DND-41 (cell line): ENCODE measurements around the gene PKD1.

Experiments
- ATAC-seq: fragments of 200-7000 bp; cut with Tn5 transposase; 3 replicates; pipeline ENCODE4 v1.9.1; 2021; ENCODE audit warnings: low read depth; ENCODE audit not compliant: insufficient read depth
- DNase-seq: peaks from one replicate; pipeline ENCODE4 v3.0.0-alpha.2; 2020
- H2AFZ ChIP-seq: 2 replicates; pipeline ENCODE4 v1.6.0; 2012; ENCODE audit warnings: low read depth, low read length
- H3K27ac ChIP-seq: 2 replicates; pipeline ENCODE4 v1.5.1; 2012; ENCODE audit warnings: low read length, inconsistent platforms
- H3K27me3 ChIP-seq: fragments of 200-600 bp; sonication (generic); 2 replicates; pipeline ENCODE4 v1.6.0; 2012; ENCODE audit warnings: low read length, mild to moderate bottlenecking, inconsistent platforms; ENCODE audit not compliant: insufficient read depth, poor library complexity
- H3K36me3 ChIP-seq: 2 replicates; pipeline ENCODE4 v1.5.1; 2012; ENCODE audit warnings: low read length, inconsistent platforms; ENCODE audit not compliant: insufficient read depth
- H3K4me1 ChIP-seq: 2 replicates; pipeline ENCODE4 v1.5.1; 2012; ENCODE audit warnings: mild to moderate bottlenecking, low read length; ENCODE audit not compliant: insufficient read depth
- H3K4me2 ChIP-seq: 2 replicates; pipeline ENCODE4 v1.6.0; 2012; ENCODE audit warnings: mild to moderate bottlenecking, moderate library complexity, low read length, inconsistent platforms; ENCODE audit not compliant: insufficient read depth
- H3K4me3 ChIP-seq, 2 experiments: fragments of 200-600 bp in 1 of 2; shearing (Covaris generic) in 1 of 2; 2 replicates each; pipeline ENCODE4 v1.5.1; 2012 to 2016; ENCODE audit warnings: inconsistent platforms in 2 of 2, low read length in 2 of 2, mild to moderate bottlenecking in 2 of 2, low read depth in 1 of 2, moderate library complexity in 1 of 2
- H3K79me2 ChIP-seq: 2 replicates; pipeline ENCODE4 v1.6.0; 2012; ENCODE audit warnings: low read length, inconsistent platforms; ENCODE audit not compliant: insufficient read depth
- H3K9ac ChIP-seq: 2 replicates; pipeline ENCODE4 v1.6.0; 2012; ENCODE audit warnings: low read depth, mild to moderate bottlenecking, inconsistent platforms, low read length, moderate library complexity
- H3K9me3 ChIP-seq: 2 replicates; pipeline ENCODE4 v1.5.1; 2012; ENCODE audit warnings: low read length, moderate library complexity, mild to moderate bottlenecking, inconsistent platforms; ENCODE audit not compliant: insufficient read depth, severe bottlenecking
- H4K20me1 ChIP-seq: 2 replicates; pipeline ENCODE4 v1.6.0; 2012; ENCODE audit warnings: low read length; ENCODE audit not compliant: insufficient read depth
- CTCF ChIP-seq: IDR thresholded peaks from 2 replicates; pipeline ENCODE4 v1.5.1; 2012; ENCODE audit warnings: borderline replicate concordance, low read length, moderate library complexity, mild to moderate bottlenecking; ENCODE audit not compliant: poor library complexity, severe bottlenecking; ENCODE audit errors: extremely low read depth
- EZH2 ChIP-seq: IDR thresholded peaks from 3 replicates; pipeline ENCODE4 v1.6.1; 2012; ENCODE audit warnings: borderline replicate concordance, low read depth, mild to moderate bottlenecking, moderate library complexity, low read length, inconsistent platforms; ENCODE audit not compliant: severe bottlenecking

PKD1 gene

GRCh38 chr16:2177101-2177500, 41.4 kb upstream of the PKD1 start:
- Histone ChIP-seq H3K9ac (no peak overlapping the region), H4K20me1 (peaks cover 4% of the 10 kb centered on the region; the same call in 1 of the 2 replicates), H3K4me3 (no peak overlapping the region), H3K36me3 (peaks cover 53% of the 10 kb centered on the region), H3K79me2 (no peaks in the 10 kb centered on the region), H3K4me1 (no peaks in the 10 kb centered on the region), H3K27ac (no peak overlapping the region), H3K9me3 (no peaks in the 10 kb centered on the region), H3K4me2 (no peak overlapping the region), H2AFZ (no peak overlapping the region), H3K27me3 (no peaks in the 10 kb centered on the region)
- DNase-seq (no peak), ATAC-seq (no peak)
- no peak for TF ChIP-seq EZH2
- no peak for TF ChIP-seq CTCF

GRCh38 chr16:2176047-2176446, 40.3 kb upstream of the PKD1 start:
- H3K4me2 ChIP-seq: no peak overlapping the region
- peaks cover 62% of the 10 kb centered on the region for H3K36me3 ChIP-seq
- no peak for TF ChIP-seq CTCF
- TF ChIP-seq EZH2: no peak
- H3K27me3 ChIP-seq: no peaks in the 10 kb centered on the region
- no peak overlapping the region for H2AFZ ChIP-seq
- H3K9me3 ChIP-seq: no peaks in the 10 kb centered on the region
- no peaks in the 10 kb centered on the region for H3K4me1 ChIP-seq
- no peak overlapping the region for H3K27ac ChIP-seq
- H4K20me1 ChIP-seq: 0 out of 2 replicates have a peak, but pooled peaks cover 4% of the 10 kb centered on the region
- ATAC-seq: no peak
- H3K4me3 ChIP-seq: no peak overlapping the region
- no peaks in the 10 kb centered on the region for H3K79me2 ChIP-seq
- no peak overlapping the region for H3K9ac ChIP-seq
- no peak for DNase-seq

- no peak for TF ChIP-seq EZH2
- TF ChIP-seq CTCF: no peak
- Histone ChIP-seq H3K9ac (no peak overlapping the region), H3K36me3 (peaks cover 65% of the 10 kb centered on the region), H2AFZ (no peak overlapping the region), H3K4me2 (no peak overlapping the region), H3K4me1 (no peaks in the 10 kb centered on the region), H4K20me1 (0 out of 2 replicates have a peak, but pooled peaks cover 4% of the 10 kb centered on the region), H3K27ac (no peak overlapping the region), H3K79me2 (no peaks in the 10 kb centered on the region), H3K27me3 (no peaks in the 10 kb centered on the region), H3K4me3 (no peak overlapping the region), H3K9me3 (no peaks in the 10 kb centered on the region)
- ATAC-seq: no peak
- no peak for DNase-seq
Measured at GRCh38 chr16:2175454-2175853, 39.8 kb upstream of the PKD1 start.
